Duodenal mucosa (tissue), 2 donors: ENCODE measurements around the gene TMEM132A.

Experiments
- H3K27ac ChIP-seq: one replicate; pipeline ENCODE4 v1.7.0; 2013; ENCODE audit warnings: low read depth, low read length
- H3K27me3 ChIP-seq, 2 donors: one replicate each; pipeline ENCODE4 v1.7.0; 2013; ENCODE audit warnings: low read length in 2 of 2, control low read depth in 1 of 2; ENCODE audit not compliant: insufficient read depth in 2 of 2, control insufficient read depth in 1 of 2
- H3K36me3 ChIP-seq, 2 donors: one replicate each; pipeline ENCODE4 v1.7.0; 2013; ENCODE audit warnings: low read length in 2 of 2, control low read depth in 1 of 2; ENCODE audit not compliant: insufficient read depth in 2 of 2, control insufficient read depth in 1 of 2
- H3K4me1 ChIP-seq, 2 donors: one replicate each; pipeline ENCODE4 v1.7.0; 2013; ENCODE audit warnings: low read length in 2 of 2, control low read depth in 1 of 2; ENCODE audit not compliant: insufficient read depth in 2 of 2, control insufficient read depth in 1 of 2
- H3K4me3 ChIP-seq, 2 donors: one replicate each; pipeline ENCODE4 v1.7.0; 2013; ENCODE audit warnings: low read length in 2 of 2, low read depth in 1 of 2
- H3K9ac ChIP-seq, 2 donors: one replicate each; pipeline ENCODE4 v1.7.0; 2013; ENCODE audit warnings: low read length in 2 of 2, low read depth in 1 of 2
- H3K9me3 ChIP-seq, 2 donors: one replicate each; pipeline ENCODE4 v1.7.0; 2013; ENCODE audit warnings: low read length in 2 of 2, control low read depth in 1 of 2; ENCODE audit not compliant: control insufficient read depth in 1 of 2

The TMEM132A gene

GRCh38 chr11:60913793-60914632 lies 10.2 kb upstream of the TMEM132A start, which contains the start of gene TMEM109:
Gene TMEM109, plus strand, starts transcription at chr11:60914158. Its CDS starts 5,536 bp downstream, at chr11:60919694.
- Histone ChIP-seq H3K27ac (peak within 1 kb of the TSS; percentile 73), H3K4me3 (peak within 1 kb of the TSS; percentile 76 to 91), H3K4me1 (peaks cover 26 to 39% of the 10 kb centered on the region in 2 donors)

GRCh38 chr11:60914633-60915247 lies 9.5 kb upstream of the TMEM132A start:
- H3K4me1 ChIP-seq = peaks cover 26 to 39% of the 10 kb centered on the region in 2 donors
- no peaks in the 10 kb centered on the region for H3K27me3 ChIP-seq
- H3K36me3 ChIP-seq = peaks cover 0 to 3% of the 10 kb centered on the region in 2 donors
- no peaks in the 10 kb centered on the region for H3K9me3 ChIP-seq
- H3K4me3 ChIP-seq = peak overlapping the region; percentile 76 to 91
- H3K9ac ChIP-seq = peak overlapping the region; percentile 72 to 96
- peak overlapping the region; percentile 73 for H3K27ac ChIP-seq

More at GRCh38 chr11:60913793-60914632, 10.2 kb upstream of the TMEM132A start, which contains the start of gene TMEM109:
- Histone ChIP-seq H3K9ac (peak within 1 kb of the TSS; percentile 72 to 96), H3K36me3 (no peaks in the 10 kb centered on the region), H3K9me3 (no peaks in the 10 kb centered on the region), H3K27me3 (no peaks in the 10 kb centered on the region)

GRCh38 chr11:60915248-60915914 lies 8.9 kb upstream of the TMEM132A start:
- peaks cover 26 to 39% of the 10 kb centered on the region in 2 donors for H3K4me1 ChIP-seq
- H3K27me3 ChIP-seq = no peaks in the 10 kb centered on the region
- peaks cover 1 to 9% of the 10 kb centered on the region in 2 donors for H3K36me3 ChIP-seq
- no peaks in the 10 kb centered on the region for H3K9me3 ChIP-seq
- no peak overlapping the region for H3K27ac ChIP-seq
- peak overlapping the region; percentile 72 to 96 for H3K9ac ChIP-seq
- H3K4me3 ChIP-seq = peak overlapping the region; percentile 76 to 91

GRCh38 chr11:60916669-60917206 lies 7.5 kb upstream of the TMEM132A start:
- Histone ChIP-seq H3K4me3 (no peak overlapping the region), H3K9me3 (no peaks in the 10 kb centered on the region), H3K9ac (no peak overlapping the region), H3K27me3 (no peaks in the 10 kb centered on the region), H3K36me3 (peaks cover 10 to 23% of the 10 kb centered on the region in 2 donors), H3K27ac (no peak overlapping the region), H3K4me1 (peaks cover 17 to 35% of the 10 kb centered on the region in 2 donors)

- H3K4me3 ChIP-seq = no peak overlapping the region
- no peaks in the 10 kb centered on the region for H3K27me3 ChIP-seq
- no peak overlapping the region for H3K9ac ChIP-seq
- H3K4me1 ChIP-seq = peaks cover 17 to 35% of the 10 kb centered on the region in 2 donors
- H3K27ac ChIP-seq = no peak overlapping the region
- peaks cover 10 to 28% of the 10 kb centered on the region in 2 donors for H3K36me3 ChIP-seq
- no peaks in the 10 kb centered on the region for H3K9me3 ChIP-seq
Measured at GRCh38 chr11:60917267-60917666, 7.0 kb upstream of the TMEM132A start.

GRCh38 chr11:60918251-60918938 lies 5.9 kb upstream of the TMEM132A start:
- Histone ChIP-seq H3K9ac (no peak overlapping the region), H3K4me1 (peaks cover 15 to 31% of the 10 kb centered on the region in 2 donors), H3K36me3 (peaks cover 10 to 35% of the 10 kb centered on the region in 2 donors), H3K4me3 (no peak overlapping the region), H3K27ac (no peak overlapping the region), H3K9me3 (no peaks in the 10 kb centered on the region), H3K27me3 (no peaks in the 10 kb centered on the region)

- Histone ChIP-seq H3K4me3 (no peak overlapping the region), H3K9ac (no peak overlapping the region), H3K27me3 (peaks cover 0 to 2% of the 10 kb centered on the region in 2 donors), H3K36me3 (peaks cover 10 to 35% of the 10 kb centered on the region in 2 donors), H3K27ac (no peak overlapping the region), H3K9me3 (no peaks in the 10 kb centered on the region), H3K4me1 (peaks cover 16 to 31% of the 10 kb centered on the region in 2 donors)
Measured at GRCh38 chr11:60918939-60919265, 5.4 kb upstream of the TMEM132A start.

GRCh38 chr11:60919320-60919719 lies 4.9 kb upstream of the TMEM132A start:
- peaks cover 0 to 4% of the 10 kb centered on the region in 2 donors for H3K27me3 ChIP-seq
- no peak overlapping the region for H3K9ac ChIP-seq
- H3K27ac ChIP-seq = no peak overlapping the region
- no peak overlapping the region for H3K4me3 ChIP-seq
- H3K36me3 ChIP-seq = peaks cover 10 to 35% of the 10 kb centered on the region in 2 donors
- peaks cover 19 to 31% of the 10 kb centered on the region in 2 donors for H3K4me1 ChIP-seq
- H3K9me3 ChIP-seq = no peaks in the 10 kb centered on the region

GRCh38 chr11:60919956-60920355 lies 4.3 kb upstream of the TMEM132A start:
- H3K27me3 ChIP-seq = peaks cover 3 to 9% of the 10 kb centered on the region in 2 donors
- no peak overlapping the region for H3K27ac ChIP-seq
- no peak overlapping the region for H3K4me3 ChIP-seq
- H3K36me3 ChIP-seq = peaks cover 10 to 35% of the 10 kb centered on the region in 2 donors
- no peaks in the 10 kb centered on the region for H3K9me3 ChIP-seq
- H3K9ac ChIP-seq = no peak overlapping the region
- peaks cover 23 to 30% of the 10 kb centered on the region in 2 donors for H3K4me1 ChIP-seq
